Neuron (in vitro differentiated cells): ENCODE results near the gene FUT3.
"Not testable (repeated sequence)": the region's sequence is repeated elsewhere in the genome, so short reads cannot be mapped to it uniquely, and the experiment has no call there.

Source experiments
- H2AFZ ChIP-seq: one replicate; pipeline ENCODE4 v1.6.1; 2013; ENCODE audit warnings: low read depth, mild to moderate bottlenecking, inconsistent platforms, low read length, moderate library complexity
- H3K27me3 ChIP-seq: one replicate; pipeline ENCODE4 v1.6.1; 2013; ENCODE audit warnings: low read length; ENCODE audit not compliant: insufficient read depth
- H3K36me3 ChIP-seq: one replicate; pipeline ENCODE4 v1.6.1; 2013; ENCODE audit warnings: low read length; ENCODE audit not compliant: insufficient read depth
- H3K4me1 ChIP-seq: one replicate; pipeline ENCODE4 v1.6.1; 2013; ENCODE audit warnings: low read length; ENCODE audit not compliant: insufficient read depth
- H3K4me3 ChIP-seq: 2 replicates; pipeline ENCODE4 v1.5.1; 2013; ENCODE audit warnings: mild to moderate bottlenecking, low read length, moderate library complexity
- H3K9me3 ChIP-seq: one replicate; pipeline ENCODE4 v1.6.1; 2013; ENCODE audit warnings: low read length

FUT3 gene

GRCh38 chr19:5850189-5850588 lies 1.1 kb downstream of the FUT3 start:
- Histone ChIP-seq H2AFZ (no peak overlapping the region), H3K36me3 (no peaks in the 10 kb centered on the region), H3K4me1 (no peaks in the 10 kb centered on the region), H3K27me3 (no peaks in the 10 kb centered on the region), H3K4me3 (no peak overlapping the region), H3K9me3 (no peaks in the 10 kb centered on the region)

GRCh38 chr19:5848621-5849020 lies 2.6 kb downstream of the FUT3 start:
- H3K36me3 ChIP-seq, H3K4me3 ChIP-seq, H3K4me1 ChIP-seq, H3K27me3 ChIP-seq, H2AFZ ChIP-seq, H3K9me3 ChIP-seq: not testable (repeated sequence)

- not testable (repeated sequence) for H3K36me3 ChIP-seq, H3K4me3 ChIP-seq
Measured at GRCh38 chr19:5847846-5848245, 3.4 kb downstream of the FUT3 start.

DNA sequence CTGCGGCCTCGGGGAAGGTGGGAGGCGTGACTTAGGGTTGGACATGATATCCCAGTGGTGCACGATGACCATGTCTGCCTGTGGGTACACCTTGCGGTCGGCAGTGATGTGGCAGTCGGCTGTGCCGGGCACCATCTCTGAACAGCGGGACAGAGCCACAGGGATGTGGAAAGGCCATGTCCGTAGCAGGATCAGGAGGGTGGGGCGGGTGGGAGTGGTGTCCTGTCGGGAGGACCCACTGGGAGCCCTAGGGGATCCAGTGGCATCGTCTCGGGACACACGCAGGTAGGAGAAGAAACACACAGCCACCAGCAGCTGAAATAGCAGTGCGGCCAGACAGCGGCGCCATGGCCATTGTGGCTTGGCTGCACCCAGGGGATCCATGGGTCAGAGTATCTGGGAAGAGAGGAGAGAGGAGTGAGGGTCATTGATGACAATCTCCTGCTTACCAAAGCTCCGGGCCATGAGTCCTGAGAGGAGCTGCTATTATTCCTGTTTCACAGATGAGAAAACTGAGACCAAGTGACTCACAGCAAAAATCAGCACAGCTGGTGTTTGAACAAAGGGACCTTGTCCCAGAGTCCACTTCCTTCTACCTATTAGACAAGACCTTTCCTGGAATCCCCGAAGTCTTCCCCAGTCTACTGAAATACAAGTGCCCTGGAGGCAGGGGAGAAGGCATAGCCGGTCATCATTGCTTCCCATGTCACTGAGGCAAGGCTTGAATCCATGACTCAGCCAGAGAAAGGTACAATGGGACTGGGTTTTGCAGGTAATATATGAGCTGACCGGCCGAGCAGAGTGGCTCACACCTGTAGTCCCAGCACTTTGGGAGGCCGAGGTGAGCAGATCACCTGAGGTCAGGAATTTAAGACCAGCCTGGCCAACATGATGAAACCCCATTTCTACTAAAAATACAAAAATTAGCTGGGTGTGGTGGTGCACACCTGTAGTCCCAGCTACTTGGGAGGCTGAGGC lies 6.5 kb downstream of the FUT3 start:
- H3K4me3 ChIP-seq, result no peak overlapping the region
- no peaks in the 10 kb centered on the region for H3K27me3 ChIP-seq
- no peaks in the 10 kb centered on the region for H3K9me3 ChIP-seq
- no peak overlapping the region for H2AFZ ChIP-seq
- H3K4me1 ChIP-seq, result no peaks in the 10 kb centered on the region
- no peaks in the 10 kb centered on the region for H3K36me3 ChIP-seq

More at GRCh38 chr19:5847846-5848245, 3.4 kb downstream of the FUT3 start:
- not testable (repeated sequence) for H2AFZ ChIP-seq, H3K27me3 ChIP-seq, H3K4me1 ChIP-seq, H3K9me3 ChIP-seq

GRCh38 chr19:5843295-5843927 lies 7.8 kb downstream of the FUT3 start:
- Histone ChIP-seq H3K27me3 (no peaks in the 10 kb centered on the region), H3K4me3 (no peak overlapping the region), H2AFZ (no peak overlapping the region), H3K9me3 (no peaks in the 10 kb centered on the region), H3K4me1 (no peaks in the 10 kb centered on the region), H3K36me3 (no peaks in the 10 kb centered on the region)

- not testable (repeated sequence) for H3K4me1 ChIP-seq, H2AFZ ChIP-seq, H3K4me3 ChIP-seq, H3K9me3 ChIP-seq, H3K36me3 ChIP-seq, H3K27me3 ChIP-seq
Measured at GRCh38 chr19:5841735-5842111, 9.5 kb downstream of the FUT3 start.

- no peak within 1 kb of the TSS for H3K4me3 ChIP-seq
- H3K4me1 ChIP-seq, result no peaks in the 10 kb centered on the region
- no peak within 1 kb of the TSS for H2AFZ ChIP-seq
- no peaks in the 10 kb centered on the region for H3K36me3 ChIP-seq
- H3K27me3 ChIP-seq, result no peaks in the 10 kb centered on the region
- no peaks in the 10 kb centered on the region for H3K9me3 ChIP-seq
Measured at GRCh38 chr19:5839065-5840017, 11.9 kb downstream of the FUT3 start, which contains the start of gene FUT6. TSS of gene FUT6 (minus strand) at chr19:5839702. CDS start at chr19:5832567, 7,135 bp downstream.

DNA sequence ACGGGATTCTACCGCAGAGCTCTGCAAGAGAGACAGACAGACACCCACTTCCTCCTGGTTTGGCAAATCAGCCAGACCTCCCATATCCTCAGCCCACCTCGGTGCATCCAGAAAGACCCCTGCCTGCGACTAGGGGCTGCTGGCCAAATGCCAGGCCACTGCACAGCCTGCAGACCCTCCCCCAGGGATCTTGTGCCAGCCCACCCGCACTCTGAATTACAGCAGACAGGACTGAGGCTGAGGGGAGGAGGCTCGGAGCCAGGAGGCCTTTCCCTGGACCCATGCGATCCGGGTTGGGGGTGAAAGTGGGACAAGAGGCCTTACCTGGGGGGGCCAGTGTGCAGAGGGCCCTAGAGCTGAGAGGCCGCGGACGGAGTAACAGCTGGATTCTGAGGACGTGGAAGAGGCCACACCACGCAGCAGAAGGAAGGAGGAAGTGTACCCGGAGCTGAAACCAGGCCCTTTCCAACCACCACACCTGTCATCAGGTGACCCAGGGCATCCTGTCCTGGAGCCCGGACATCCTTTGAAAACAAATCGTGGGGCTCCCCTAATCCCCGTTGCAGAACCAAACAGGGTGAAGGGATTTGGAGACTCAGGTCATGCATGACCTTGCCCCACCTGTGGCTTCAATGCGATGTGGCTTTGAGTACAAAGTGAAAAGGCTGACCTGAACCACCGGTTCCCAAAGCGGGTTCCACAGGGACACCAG lies 12.7 kb downstream of the FUT3 start:
- Histone ChIP-seq H3K36me3 (no peaks in the 10 kb centered on the region), H3K4me1 (no peaks in the 10 kb centered on the region), H3K4me3 (no peak overlapping the region), H3K9me3 (no peaks in the 10 kb centered on the region), H2AFZ (no peak overlapping the region), H3K27me3 (no peaks in the 10 kb centered on the region)

DNA sequence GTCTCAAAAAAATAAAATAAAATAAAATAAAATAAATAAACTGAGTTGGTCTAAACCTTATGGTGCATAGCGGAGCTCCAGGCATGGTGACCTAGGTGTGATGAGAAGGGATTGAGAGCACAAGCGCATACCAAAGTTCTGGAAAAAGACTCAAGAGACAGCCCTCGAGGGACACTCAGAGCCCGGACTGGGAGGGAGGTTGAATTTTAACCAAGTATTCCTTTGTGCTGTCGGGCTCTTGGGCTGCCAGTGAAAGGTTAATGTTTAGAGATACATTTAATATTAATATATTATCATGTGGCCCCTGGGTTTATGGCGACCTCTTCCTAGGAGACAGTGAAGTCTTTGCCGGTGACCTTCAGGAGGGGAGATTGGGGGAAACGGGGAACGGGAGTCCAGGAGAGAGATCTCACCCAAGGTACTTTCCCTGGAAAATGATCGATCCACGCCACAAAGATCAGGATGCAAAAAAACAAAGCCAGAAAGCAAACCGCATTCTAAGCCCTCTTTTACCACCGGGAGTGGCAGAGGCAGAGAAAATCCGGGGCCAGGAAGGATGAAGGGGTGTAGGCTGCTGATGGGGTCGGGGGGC lies 13.4 kb downstream of the FUT3 start:
- Histone ChIP-seq H2AFZ (no peak overlapping the region), H3K9me3 (no peaks in the 10 kb centered on the region), H3K4me3 (no peak overlapping the region), H3K36me3 (no peaks in the 10 kb centered on the region), H3K27me3 (no peaks in the 10 kb centered on the region), H3K4me1 (no peaks in the 10 kb centered on the region)

- H3K27me3 ChIP-seq, result peaks cover 3% of the 10 kb centered on the region
- no peaks in the 10 kb centered on the region for H3K36me3 ChIP-seq
- H3K9me3 ChIP-seq, result no peaks in the 10 kb centered on the region
- H3K4me1 ChIP-seq, result peaks cover 8% of the 10 kb centered on the region
- no peak overlapping the region for H3K4me3 ChIP-seq
- H2AFZ ChIP-seq, result no peak overlapping the region
Measured at GRCh38 chr19:5832527-5833216, 18.6 kb downstream of the FUT3 start.

DNA sequence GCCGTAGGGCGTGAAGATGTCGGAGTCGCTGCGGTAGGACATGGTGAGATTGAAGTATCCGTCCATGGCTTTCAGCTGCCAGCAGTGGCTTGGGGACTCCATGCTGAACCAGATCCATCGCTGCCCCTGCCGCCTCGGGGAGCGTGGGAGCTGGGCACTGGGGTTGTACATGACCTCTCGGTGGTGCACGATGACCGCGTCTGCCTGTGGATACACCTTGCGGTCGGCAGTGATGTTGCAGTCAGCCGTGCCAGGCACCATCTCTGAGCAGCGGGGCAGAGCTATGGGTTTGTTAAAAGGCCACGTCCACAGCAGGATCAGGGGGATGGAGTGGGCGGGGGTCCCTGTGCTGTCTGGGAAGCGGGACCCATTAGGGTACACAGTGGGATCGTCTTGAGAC lies 19.2 kb downstream of the FUT3 start:
- H3K27me3 ChIP-seq, result peaks cover 3% of the 10 kb centered on the region
- peaks cover 8% of the 10 kb centered on the region for H3K4me1 ChIP-seq
- H3K4me3 ChIP-seq, result no peak overlapping the region
- H3K9me3 ChIP-seq, result no peaks in the 10 kb centered on the region
- H3K36me3 ChIP-seq, result no peaks in the 10 kb centered on the region
- no peak overlapping the region for H2AFZ ChIP-seq

GRCh38 chr19:5831159-5831558 lies 20.1 kb downstream of the FUT3 start:
- peaks cover 3% of the 10 kb centered on the region for H3K27me3 ChIP-seq
- H3K4me1 ChIP-seq, result peaks cover 8% of the 10 kb centered on the region
- H3K9me3 ChIP-seq, result no peaks in the 10 kb centered on the region
- H3K36me3 ChIP-seq, result no peaks in the 10 kb centered on the region
- no peak overlapping the region for H3K4me3 ChIP-seq
- no peak overlapping the region for H2AFZ ChIP-seq
